NCI-H774 (cell line): ENCODE data around the gene USE1.

Experiments
- DNase-seq: peaks from one replicate; lab custom pipeline; 2025; lab: John Stamatoyannopoulos, UW

Gene USE1

DNA sequence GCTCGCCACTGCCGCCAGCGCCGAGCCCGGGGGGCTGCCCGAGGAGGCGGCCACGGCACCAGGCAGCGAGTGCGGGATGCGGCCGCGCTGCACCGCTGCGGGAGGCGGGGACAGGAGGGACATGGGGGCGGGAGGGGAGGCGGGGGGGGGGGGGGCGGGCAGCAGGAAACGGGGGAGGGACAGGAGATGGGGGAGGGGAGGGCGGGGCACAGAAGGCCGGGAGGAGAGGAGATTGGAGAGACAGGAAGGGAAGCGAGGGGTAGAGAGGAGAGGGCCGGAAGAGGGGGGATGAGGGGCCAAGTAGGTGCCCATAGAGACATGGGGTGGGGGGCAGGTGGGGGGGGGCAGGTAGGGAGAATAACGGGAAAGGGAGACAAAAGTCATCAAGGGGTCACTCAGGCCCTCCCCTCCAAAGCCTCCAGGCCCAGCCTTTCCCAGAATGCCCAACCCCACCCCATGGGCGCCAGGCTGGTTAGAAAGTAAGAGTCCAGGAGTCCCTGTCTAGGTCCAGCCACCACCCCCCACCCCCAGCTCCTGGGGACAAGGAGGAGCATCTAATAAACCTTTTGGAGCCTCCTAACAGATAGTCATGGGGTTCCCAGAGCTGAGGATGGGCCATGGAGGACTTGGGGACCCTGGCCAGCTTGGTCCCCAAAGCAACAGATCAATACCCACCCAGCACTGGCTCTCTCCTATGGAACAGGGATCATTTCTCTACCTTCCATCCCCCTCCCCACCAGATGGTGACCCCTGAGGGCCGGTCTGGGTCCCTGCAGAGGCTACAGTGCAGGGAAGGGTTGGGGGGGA is 21.0 kb downstream of the USE1 start:
- peak; percentile 57 for DNase-seq

DNA sequence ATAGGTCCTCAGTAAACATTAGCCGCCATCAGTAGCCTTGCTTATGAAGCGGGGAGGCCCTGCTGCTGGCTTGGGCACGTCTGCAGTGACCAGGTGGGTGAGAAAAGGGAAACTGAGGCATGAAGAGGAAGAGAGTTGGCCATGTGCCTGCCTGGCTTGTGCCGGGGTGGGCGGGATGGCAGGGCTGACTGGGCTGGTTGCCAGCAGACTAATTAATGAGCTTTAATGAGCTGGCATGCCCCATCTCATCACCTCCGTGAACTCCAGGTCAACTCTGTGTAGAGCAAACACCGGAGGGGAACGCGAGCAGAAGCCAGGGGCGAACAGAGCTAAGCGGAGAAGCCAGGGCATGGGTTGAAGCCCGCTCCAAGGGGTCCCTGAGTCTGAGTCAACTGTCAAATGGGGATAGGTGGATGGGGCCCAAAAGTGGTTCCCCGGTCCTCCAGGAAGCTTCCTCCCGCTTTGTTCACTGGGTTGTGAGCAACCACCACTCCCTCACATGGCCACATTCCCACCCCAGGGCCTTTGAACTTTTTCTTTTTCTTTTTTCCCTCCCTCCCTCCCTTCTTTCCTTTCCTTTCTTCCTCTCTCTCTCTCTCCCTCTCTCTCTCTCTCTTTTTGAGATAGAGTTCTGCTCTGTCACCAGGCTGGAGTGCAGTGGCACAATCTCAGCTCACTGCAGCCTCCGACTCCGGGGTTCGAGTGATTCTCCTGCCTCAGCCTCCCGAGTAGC is 21.8 kb downstream of the USE1 start:
- DNase-seq, result no peak

DNA sequence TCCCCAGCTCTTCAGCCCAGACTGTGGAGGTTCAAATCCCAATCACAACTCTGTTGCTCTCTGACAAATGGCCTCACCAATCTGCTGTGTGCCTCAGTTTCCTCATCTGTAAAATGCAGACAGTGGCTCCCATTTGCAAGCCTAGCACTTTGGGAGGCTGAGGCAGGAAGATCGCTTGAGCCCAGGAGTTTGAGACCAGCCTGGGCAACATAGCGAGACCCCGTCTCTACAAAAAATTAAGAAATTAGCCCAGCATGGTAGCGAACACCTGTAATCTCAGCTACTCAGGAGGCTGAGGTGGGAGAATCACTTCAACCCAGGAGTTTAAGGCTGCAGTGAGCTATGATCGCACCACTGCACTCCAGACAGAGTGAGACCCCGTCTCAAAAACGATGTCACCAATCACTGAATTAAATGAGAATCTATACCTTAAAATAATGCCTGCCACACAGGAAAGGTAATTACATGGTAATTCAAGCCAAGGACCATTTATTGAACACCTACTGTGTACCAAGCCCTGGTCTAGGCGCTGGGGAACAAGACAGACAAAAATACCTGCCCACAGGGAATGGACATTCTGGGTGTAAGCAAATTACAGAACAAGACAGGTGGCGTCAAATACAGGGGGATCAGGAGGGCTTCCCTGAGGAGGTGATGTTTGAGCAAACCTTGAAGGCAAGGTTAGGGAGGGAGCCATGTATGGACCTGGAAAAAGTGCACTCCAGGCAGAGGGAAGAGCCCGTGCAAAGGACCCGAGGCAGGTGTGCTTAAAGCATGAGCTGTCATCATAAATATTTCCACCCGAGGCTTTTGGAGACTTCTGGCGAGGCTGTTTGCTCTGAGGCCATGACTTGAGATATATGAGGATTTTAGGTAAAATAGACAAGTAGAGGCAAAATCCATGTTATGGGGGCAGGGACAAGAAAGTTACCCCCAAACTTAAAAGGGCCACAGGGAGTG is 22.9 kb downstream of the USE1 start:
- no peak for DNase-seq

DNA sequence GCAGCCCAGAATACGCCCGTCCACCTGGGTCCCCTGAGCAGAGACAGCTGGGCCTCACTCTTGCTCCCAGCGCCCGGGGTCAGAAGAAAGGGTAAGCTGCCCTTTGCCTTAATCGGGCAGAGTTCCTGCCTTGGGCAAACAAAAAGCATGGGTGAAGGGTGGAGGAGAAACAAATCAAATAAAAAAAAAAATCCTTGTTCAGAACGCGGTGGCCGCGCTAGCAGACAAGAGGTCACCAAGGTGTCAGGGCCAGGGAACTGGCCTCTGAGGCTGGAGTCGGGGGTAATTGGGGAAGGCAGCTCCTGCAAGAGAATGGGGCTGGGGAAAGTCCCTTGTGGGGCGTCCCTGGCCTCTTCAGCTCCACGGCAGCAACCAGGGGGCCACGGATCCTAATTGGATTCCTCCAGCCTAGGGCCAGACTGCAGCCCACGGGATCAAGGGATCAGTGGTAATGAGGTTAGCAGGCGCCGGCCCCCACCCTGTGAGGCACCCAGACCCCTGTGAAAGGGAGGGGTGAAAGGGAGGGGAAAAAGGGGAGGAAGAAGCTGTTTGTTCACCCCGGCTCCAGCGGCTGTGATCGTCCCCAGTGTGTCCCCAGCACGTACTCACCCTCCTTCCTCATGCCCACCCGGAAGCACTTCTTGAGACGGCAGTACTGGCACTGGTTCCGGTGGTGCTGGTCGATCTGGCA is 25.1 kb downstream of the USE1 start:
- DNase-seq, result no peak

DNA sequence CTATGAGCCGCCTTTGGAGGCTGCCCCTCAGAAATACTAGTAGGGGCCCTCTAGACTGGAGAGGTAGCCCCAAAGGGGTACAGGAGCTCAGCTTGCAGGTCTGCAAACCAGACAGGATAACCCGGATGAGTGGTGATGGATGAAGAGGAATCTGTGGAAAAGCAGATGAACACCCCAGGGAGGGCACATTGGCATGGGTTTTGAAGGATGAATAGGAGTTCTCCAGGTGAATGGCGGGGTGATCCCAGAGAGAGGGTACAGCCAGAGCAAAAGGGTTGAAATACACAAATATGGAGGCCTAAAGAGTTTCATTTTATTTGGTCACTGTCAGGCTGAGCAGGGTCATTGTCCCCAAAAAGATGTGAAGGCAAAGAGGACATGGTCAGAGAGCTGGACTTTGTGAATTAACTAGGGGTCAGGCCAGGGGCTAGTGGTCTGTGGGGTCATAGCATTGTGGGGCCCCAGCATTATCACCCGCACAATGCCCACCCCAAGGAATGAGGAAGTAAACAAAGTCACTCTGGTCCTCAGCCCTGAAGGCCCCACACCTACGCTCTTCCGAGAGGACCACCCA is 25.8 kb downstream of the USE1 start:
- DNase-seq, result no peak

DNA sequence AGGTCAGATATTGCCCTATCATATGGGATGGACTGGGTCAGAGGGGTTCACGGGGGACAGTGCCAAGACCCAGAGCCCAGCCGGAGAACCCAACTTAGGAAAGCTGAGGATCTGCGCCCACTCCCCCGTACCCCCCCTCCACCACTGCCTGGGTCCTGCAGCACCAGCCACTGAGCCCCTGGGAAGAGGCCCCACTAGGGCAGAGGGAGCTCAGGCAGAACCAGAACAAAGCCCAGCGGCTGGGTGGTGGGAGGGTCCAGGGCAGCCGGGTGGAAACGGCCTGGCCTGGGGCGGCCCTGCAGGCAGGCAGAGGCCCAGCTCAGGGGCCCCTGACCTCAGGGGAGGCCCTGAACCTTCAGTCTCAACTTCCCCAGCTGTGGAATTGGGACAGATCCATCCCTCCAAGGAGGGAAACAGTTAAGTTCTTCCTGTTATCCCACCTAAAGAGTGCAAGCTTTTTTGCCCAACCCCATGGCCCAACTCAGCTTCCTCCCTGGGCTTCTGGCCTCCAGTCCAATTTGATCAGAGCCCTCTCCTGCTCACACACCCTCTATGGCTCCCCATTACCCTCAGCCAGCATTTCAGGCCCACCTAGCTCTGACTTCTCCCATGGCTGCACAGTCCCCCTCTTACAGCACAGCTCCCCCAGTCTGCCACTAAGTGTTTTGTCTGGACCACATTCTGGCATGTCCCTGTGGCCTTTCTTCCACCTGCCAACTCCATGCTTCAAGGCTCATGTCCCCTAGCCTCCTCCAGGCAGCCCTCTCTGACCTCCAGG is 27.5 kb downstream of the USE1 start:
- DNase-seq, result no peak

DNA sequence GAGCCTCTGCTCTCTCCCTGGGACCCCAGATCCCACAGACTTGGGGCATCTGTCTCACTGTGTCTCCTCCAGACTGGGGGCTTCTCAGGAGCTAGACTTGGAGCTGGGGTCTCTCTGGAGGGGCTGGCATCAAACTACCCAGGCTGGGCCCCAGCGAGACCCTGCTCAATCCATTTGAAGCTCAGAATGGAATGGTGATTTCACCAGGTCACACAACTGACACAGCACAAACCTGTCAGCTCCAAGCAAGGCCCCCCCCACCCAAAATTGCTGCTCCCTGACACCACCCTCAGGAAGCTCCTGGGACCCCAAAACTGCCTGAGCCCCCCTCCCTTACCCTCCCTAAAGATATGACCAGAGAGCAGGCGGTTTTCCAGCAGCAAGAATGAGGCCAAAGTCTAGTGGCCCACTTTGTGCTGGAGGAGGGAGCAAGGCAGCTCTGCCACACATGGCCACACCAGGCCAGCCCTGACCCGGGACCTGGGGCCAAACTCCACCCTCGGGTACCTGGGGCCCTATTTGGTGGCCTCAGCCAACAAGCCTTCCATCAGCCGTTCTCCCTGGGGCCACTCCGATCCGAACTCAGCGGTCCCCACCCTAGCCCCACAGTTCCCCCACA is 28.2 kb downstream of the USE1 start:
- no peak for DNase-seq

DNA sequence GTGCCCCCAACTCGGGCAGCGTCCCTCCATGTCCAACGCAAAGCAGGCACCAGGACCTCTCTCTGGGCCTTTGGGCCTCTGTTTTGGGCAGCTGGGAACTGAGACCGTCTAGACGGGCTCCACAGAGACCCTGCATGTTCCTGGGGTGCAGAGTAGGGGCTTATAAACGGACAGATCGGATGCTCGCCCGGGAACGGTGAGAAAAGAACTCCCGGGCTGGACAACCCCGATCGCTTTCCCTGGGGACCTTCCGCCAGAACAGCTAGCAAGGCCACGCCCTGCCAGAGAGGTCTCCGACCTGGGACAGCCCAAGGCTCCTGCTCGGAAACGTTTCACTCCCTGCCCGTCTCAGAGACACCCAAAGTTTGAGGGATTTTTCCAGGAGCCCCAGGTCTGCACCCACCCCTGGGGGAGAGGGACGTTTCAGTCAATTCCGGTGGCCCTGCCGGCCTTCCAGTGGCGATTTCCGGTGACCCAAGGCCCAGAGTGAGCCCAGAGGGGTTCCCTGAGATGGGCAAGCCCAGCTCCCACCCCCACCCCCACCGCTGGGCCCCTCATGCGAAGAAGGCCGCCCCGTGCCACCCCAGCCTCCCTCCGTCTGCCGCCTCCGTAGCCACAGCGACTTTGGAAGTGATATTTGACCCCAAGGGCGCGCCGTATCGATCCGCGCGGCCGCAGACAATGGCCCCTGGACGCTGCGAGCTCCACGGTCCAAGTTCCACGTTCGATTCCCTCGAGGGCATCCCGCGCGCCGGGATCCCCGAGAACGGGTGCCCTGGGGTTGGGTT is 28.9 kb downstream of the USE1 start:
- no peak for DNase-seq

DNA sequence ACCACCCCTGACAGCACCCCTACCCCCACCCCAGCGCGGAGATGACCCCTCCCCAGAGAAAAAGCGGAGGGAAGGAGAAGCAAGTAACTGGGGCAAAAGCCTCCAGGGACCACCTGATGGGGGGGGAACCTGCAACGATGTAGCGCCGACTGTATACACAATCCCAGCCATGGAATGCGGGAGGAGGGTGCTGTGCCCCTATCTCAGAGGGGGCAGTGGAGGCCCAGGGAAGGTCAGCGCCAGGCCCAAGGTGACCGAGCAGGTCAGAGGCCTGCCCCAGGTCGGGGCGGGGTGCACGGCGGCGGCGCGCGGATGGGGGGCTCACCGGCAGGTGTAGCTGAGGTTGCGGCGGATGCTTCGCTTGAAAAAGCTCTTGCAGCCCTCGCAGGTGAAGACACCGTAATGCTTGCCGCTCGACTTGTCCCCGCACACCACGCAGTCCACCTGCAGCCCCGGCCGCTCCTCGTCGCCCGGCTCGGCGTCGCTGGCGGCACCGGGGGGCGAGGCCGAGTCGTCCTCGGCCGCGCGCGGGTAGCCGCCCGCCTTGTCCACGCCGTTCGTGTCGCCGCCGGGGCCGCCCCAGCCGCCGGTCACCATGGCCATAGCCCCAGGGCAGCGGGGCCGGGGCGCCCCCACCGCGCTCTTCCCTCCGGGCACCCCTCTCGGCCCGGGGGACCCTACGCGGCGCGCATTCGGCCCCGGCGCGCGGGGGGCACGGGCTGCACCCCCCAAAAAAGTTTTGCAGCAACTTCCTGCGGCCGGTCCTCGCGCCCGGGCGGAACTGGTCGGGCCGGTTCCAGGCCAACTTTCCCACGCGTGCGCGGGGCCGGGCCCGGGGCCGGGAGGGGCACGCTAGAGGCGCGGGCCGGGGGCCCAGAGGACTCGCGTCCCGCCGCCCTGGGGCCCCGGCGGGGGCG is 29.7 kb downstream of the USE1 start:
- DNase-seq, result no peak

DNA sequence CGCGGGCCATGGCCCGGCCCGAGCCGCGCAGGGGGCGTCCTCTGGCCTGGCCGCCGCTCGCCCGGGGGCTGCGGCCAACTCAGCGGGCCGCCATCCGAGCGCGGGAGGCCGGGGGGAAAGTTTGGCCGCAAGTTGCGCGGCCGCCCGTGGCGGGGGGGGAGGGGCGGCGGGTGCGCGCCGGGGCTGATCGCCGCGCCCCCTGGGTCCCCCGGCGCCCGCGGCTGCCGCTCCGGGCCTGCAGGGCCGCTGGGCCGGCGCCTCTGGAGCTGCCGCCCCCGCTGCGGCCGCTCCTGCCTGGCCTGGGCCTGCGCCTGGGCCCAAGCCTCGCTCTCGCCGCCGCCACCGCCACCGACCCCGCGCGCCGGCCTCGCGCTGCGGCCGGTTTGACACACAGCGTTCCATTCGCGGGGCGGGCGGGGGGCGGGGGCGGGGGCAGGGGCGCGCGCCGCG is 30.4 kb downstream of the USE1 start, which contains the start of gene NR2F6:
Gene NR2F6 (minus strand): TSS at position 385 of the 450 bp plus-strand sequence. CDS start 699 bp downstream, outside the sequence.
- DNase-seq, result no peak

DNA sequence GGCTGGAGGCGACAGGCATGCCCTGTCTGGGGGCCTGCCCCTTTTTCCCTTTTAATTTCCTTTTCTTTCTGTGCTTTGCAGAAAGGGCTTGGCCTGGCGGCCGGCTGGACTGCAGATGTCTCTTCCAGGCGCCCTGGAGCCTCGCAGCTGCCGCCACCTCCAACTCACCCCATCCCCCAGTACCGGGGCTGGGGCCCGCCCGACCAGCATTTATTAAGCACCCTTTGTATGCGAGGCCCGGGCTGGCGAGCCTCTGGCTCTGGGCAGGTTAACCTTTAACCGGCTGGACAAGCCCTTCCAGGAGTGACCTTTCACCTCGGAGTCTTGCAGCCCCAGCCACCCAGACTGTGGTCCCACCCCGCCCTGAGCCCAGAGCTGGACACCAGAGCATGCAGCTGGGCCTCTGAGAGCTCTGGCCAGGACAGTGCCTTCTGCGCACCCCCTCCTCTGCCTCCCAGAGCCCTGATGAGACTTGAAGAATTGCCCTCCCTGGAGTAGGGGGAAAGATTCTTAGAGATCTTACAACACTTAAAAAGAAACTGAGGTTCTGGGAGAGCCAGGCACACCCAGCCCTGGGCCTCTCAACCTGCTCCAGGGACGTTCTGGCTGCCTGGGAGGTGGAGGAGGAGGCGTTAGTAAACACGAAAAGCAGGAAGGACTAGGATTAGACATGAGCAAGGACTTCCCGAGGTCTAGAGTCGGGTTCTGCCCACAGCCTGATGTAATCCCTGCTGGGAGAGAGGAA is 31.7 kb downstream of the USE1 start:
- peak; percentile 18 for DNase-seq

DNA sequence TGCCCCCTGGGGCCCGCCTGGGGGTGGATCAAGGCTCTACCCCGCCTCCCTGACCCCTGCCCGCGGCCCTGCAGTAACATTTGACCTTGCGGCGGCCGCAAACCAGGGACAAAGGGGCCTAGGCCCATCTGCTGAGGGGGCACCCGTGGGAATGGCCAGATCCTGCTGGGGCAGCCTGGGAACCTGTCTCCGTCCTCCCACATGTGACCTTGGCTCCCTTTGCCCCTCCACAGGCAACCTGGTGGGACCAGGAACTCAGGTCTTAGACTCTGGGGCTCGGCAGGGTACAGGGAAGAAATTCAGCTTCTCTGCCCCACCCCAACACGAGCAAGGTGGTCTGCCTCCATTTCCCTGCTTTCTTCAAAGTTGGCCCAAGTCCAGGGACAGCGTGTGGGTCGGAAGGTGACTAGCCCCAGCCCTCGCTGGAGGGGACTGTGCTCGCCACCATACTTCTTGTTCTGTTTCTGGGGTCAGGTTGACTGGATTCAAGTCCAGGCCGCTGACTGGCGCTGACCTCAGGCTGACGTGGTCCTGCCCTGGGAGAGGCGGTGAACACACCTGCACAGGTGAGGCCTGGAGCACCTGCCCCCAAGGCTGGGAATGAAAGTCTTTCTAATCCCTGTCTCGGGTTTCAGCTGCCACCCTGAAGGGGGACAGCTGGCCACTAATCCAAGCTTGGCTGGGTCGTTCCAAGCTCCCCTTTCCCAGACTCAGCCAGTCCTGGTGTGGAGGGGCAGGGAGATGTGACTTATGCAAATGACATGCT is 33.0 kb downstream of the USE1 start:
- DNase-seq, result no peak

DNA sequence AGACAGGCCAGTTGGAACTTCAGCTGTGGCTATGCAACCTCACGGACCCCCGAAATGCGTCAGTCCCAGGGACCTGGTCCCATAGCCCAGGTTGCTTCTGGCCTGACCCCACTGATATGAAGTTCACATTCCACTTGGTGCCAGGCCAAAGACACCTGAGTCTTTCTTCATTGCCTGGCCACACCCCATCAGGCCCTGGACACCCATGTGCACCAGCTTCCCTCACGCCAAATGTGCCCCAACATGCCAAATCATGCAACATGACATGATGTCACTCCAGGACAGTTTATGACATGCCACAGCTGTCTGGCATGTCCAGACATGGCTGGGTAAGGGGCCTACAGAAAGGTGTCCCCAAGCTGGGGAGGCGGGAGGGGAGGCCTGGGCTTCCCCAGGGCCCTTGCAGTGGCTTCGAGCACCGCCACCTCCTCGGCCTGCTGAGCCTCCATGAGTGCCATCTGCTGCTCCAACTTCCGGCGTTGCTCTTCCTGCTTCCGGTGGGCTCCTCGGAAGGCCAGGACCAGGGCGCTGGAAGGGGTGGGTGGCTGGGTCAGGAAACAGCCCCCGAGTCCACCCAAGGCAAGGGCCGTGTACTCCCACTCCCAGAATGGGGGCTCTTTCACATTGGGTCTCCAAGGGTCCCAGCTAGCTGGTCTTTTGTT is 34.9 kb downstream of the USE1 start:
- no peak for DNase-seq

DNA sequence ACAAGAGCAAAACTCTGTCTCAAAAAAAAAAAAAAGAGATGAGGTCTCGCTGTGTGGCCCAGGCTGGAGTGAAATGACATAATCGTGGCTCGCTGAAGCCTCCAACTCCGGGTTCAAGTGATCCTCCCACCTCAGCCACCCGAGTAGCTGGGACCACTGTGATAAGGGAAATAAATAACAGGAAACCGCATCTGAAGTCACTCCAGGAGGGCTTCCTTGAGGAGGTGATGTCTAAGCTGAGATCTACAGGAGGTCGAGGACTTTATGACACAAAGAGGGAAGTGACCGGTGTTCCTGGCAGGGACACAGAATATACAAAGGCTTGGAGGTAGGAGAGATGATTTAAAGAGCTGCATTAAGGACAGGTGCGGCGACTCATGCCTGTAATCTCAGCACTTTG is 39.5 kb downstream of the USE1 start:
- DNase-seq, result no peak

DNA sequence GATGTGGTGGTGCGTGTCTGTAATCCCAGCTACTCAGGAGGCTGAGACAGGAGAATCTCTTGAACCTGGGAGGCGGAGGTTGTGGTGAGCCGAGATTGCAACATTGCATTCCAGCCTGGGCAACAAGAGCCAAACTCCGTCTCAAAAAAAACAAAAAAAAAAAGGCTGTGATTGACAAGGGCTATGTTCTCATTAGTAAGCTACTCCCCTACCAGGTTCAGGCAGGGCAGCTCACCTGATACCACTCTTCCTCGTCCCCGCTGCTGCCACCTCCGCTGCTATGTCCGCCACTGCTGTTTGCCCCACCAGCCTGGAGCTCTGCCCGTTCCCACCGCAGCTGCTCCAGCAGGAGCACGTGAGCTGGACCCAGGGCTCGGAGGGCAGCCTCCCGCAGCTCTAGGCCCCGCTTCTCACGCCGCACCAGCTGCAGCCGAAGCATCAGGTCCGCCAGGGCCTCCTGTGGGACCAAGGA is 40.0 kb downstream of the USE1 start:
- peak; percentile 10 for DNase-seq

DNA sequence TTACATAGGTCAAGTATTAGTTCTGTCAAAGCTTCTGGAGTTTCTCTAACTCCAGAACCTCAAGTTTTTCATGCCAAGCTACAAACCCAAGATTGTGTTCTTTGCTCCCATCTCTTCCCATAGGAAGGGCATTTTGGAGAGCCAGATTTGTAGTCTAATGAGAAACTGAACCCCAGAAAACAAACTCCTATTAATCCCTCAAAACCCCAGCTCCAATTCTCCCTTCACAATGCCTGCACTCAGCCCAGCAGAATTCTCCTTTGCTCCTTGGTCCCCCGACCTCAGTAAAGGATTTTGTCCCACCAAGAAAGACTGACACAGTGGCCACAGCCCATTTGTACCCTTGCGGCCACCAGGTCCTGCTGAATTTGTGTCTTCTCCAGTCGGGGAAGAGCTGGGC is 41.0 kb downstream of the USE1 start:
- no peak for DNase-seq
